OCI-LY1 (cell line): ENCODE measurements around the gene RRN3.
"Not testable (repeated sequence)": the region's sequence is repeated elsewhere in the genome, so short reads cannot be mapped to it uniquely, and the experiment has no call there.

ENCODE experiments used
- EZH2 ChIP-seq: fragments of 200-600 bp; sonication (generic), shearing (Covaris generic); IDR thresholded peaks from 2 replicates; pipeline ENCODE4 v1.8.0; 2017; ENCODE audit warnings: borderline replicate concordance, mixed run types, mild to moderate bottlenecking, antibody characterized with exemption, low read length, moderate library complexity, mixed read lengths
- TF ChIP-seq, protein P1 (sequence below): fragments of 200-600 bp; sonication (generic), shearing (Covaris generic); IDR thresholded peaks from 2 replicates; pipeline ENCODE4 v1.5.1; 2017; ENCODE audit warnings: mild to moderate bottlenecking, antibody characterized with exemption, low read length, moderate library complexity, mixed read lengths

- TF ChIP-seq, protein P1, sequence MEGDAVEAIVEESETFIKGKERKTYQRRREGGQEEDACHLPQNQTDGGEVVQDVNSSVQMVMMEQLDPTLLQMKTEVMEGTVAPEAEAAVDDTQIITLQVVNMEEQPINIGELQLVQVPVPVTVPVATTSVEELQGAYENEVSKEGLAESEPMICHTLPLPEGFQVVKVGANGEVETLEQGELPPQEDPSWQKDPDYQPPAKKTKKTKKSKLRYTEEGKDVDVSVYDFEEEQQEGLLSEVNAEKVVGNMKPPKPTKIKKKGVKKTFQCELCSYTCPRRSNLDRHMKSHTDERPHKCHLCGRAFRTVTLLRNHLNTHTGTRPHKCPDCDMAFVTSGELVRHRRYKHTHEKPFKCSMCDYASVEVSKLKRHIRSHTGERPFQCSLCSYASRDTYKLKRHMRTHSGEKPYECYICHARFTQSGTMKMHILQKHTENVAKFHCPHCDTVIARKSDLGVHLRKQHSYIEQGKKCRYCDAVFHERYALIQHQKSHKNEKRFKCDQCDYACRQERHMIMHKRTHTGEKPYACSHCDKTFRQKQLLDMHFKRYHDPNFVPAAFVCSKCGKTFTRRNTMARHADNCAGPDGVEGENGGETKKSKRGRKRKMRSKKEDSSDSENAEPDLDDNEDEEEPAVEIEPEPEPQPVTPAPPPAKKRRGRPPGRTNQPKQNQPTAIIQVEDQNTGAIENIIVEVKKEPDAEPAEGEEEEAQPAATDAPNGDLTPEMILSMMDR = not testable (repeated sequence)
- not testable (repeated sequence) for TF ChIP-seq EZH2
These were observed 70.5 kb downstream of the RRN3 start for GRCh38 chr16:15023381-15024077.
